ENCODE data around the gene ENG.
A peak's percentile ranks its signal among the peaks of the same experiment; 100 is the strongest.

Gene ENG

GRCh38 chr9:127825319-127826051, 29.0 kb downstream of the ENG start:
- DNase-seq (ENCODE audit: low spot score) = no peak

GRCh38 chr9:127822108-127822507, 32.4 kb downstream of the ENG start:
- H3K27ac ChIP-seq = no peak overlapping the region
- H3K4me3 ChIP-seq = no peak overlapping the region
- no peak for TF ChIP-seq CTCF (IDR thresholded peaks at IDR 0.05)
- no peak for DNase-seq (ENCODE audit: low spot score)

More at GRCh38 chr9:127825319-127826051, 29.0 kb downstream of the ENG start:
- no peak for TF ChIP-seq CTCF (IDR thresholded peaks at IDR 0.05)
- Histone ChIP-seq H3K27ac (peak overlapping the region in 1 of 2 donors; percentile 88), H3K4me3 (no peak overlapping the region)

GRCh38 chr9:127818574-127818973, 35.9 kb downstream of the ENG start:
- no peak for DNase-seq (ENCODE audit: low spot score)
- H3K4me3 ChIP-seq = no peak overlapping the region
- no peak for TF ChIP-seq CTCF (IDR thresholded peaks at IDR 0.05)
- peak overlapping the region in 1 of 2 donors; percentile 27 for H3K27ac ChIP-seq

- Histone ChIP-seq H3K4me3 (no peak overlapping the region), H3K27ac (peak overlapping the region in 1 of 2 donors; percentile 27)
- DNase-seq (ENCODE audit: low spot score) = no peak
- TF ChIP-seq CTCF (IDR thresholded peaks at IDR 0.05) = no peak
Measured at GRCh38 chr9:127817881-127818434, 36.5 kb downstream of the ENG start.

GRCh38 chr9:127816728-127817127, 37.7 kb downstream of the ENG start:
- Histone ChIP-seq H3K4me3 (no peak overlapping the region), H3K27ac (peak overlapping the region in 1 of 2 donors; percentile 27)
- no peak for TF ChIP-seq CTCF (IDR thresholded peaks at IDR 0.05)
- no peak for DNase-seq (ENCODE audit: low spot score)

GRCh38 chr9:127816362-127816725, 38.1 kb downstream of the ENG start:
- Histone ChIP-seq H3K4me3 (no peak overlapping the region), H3K27ac (peak overlapping the region in 1 of 2 donors; percentile 27)
- TF ChIP-seq CTCF (IDR thresholded peaks at IDR 0.05) = no peak
- no peak for DNase-seq (ENCODE audit: low spot score)
